ENCODE measurements around the gene ARHGAP27.
"Not testable (repeated sequence)": the region's sequence is repeated elsewhere in the genome, so short reads cannot be mapped to it uniquely, and the experiment has no call there.

Gene ARHGAP27

DNA sequence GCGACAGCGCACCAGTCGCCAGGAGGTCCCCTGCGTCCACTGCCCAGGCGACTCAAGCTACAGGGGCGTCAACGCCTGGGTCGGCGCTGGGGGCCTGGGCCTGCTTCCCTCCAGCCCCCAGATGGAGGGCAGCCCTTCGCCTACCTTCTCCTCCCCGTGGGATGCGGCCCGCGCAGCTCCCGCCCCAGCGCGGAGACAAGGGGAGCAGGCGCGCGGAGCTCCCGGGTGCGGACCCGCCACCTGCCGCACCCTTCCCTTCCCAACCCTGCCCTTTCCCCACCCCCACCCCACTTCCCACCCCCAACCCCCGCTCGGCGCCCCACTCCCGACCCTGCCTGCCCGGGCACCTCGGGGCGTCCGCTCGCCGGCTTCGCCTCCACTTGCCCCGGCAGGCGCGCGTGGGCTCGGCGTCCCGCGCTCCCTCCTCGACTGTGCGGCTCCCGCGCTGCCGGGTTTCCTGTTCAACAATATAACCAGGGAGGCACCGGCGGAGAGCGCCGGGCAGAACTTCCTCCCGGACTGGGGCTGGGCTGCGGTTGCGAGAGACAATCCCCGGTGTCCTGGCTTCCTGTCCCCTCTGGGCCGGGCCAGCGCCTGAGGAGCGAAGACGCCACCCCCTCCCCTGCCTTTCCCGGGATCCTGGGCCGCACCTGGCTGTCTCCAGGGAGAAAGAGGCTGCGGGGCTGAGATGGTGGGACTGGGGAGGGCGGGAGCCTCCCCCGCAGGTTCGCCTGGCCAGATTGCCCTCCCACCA is at the start of gene ARHGAP27:
Gene ARHGAP27, minus strand, starts transcription at position 466 of the 754 bp plus-strand sequence. CDS start 2,591 bp downstream, outside the sequence.
- no peak for DNase-seq (ENCODE audit: low read depth)

DNA sequence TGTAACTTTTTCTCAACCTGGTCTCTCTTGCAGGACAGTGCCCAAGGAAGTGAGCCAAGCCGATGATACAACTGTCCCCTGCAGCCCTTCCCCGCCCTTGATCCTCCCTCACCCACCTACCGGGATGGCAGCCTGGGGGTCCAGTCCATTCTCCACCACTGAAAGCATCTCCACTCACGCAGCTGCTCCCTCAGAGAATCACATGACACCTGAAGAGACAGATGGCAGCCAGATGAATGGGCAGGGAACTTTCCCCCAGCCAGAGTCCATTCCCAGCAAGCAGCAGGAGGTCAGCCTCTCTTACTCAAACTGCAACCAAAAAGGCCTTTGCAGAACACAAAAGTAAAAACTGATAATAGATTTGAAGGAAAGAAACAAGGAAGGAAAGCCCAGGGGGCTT is 49.6 kb upstream of the ARHGAP27 start:
- not testable (repeated sequence) for DNase-seq (ENCODE audit: low read depth)

DNA sequence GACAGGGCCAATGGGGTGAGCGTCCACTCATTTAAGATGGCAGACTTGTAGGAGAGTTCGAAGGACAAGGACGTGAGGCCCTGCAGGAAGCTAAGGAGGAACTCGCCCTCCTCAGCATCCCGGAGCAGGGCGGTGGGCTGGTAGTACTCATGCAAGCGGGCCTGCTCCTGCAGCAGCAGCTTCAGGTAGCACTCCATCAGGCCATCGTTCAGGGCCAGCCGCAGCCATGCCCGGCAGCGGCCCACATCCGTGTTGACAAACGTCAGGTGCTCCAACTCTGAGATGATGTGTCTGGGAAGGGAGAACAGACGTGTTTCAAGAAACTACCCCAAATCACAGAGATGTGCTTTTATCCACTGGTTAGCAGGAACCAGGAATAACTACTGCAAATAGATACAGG is 42.8 kb upstream of the ARHGAP27 start:
- DNase-seq (ENCODE audit: low read depth) = not testable (repeated sequence)

- DNase-seq (ENCODE audit: low read depth) = not testable (repeated sequence)
Observed at GRCh38 chr17:45472249-45472648, 39.6 kb upstream of the ARHGAP27 start.

DNA sequence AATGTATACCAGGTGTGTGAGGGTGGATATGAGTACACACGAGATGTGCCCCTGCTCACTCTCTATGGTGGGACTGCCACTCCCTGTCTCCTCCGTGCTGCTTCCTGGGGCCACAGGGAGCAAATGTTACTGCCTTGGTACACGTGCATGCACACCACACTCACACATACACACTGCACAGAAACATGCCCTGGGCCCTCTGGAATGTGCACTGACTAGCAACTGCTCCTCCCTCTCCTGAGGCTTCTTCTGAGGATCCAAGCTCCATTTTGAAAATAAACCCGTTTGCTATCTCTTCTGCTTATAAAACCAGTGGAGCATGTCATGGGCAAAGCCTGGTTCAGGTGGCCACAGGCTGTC is 36.5 kb upstream of the ARHGAP27 start:
- not testable (repeated sequence) for DNase-seq (ENCODE audit: low read depth)

- DNase-seq (ENCODE audit: low read depth) = not testable (repeated sequence)
Observed at GRCh38 chr17:45468293-45469203, 35.9 kb upstream of the ARHGAP27 start.

DNA sequence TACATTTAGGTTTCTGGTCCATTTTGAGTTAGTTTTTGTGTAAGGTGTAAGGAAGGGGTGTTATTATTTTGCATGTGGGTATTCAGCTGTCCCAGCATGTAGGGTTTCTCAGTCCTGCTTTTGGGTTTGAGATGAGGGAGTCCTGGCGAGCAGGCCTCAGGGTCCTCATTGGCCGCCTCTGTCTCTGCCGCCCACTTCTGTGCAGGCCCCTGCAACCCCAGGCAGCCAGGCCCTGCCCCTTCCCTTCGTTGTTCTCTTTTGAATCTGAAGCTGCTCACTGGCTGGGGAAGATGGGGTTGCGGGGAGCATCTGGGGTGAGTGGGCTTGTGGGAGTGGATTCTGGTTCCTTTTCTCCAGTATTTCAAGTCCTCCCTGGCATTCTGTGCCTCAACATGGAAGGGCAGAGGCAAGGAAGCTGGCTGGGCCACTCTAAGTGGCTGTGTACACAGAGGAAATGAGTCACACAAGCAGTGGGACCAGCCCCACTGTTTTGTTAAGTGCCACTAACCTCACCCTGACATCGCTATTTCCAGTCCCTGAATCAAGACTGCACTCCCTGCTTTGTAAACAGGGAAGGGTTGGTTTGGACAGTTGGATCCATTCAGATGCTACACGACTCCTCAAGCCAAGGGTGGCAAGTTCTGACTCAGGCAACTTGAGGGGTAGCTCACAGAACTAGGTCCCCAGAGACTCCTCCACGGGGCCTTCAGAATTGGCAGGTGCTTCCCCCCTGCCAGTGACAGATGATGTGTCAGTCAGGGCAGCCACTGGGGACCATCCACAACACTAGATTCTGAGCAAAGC is 29.1 kb upstream of the ARHGAP27 start:
- DNase-seq (ENCODE audit: low read depth) = not testable (repeated sequence)

DNA sequence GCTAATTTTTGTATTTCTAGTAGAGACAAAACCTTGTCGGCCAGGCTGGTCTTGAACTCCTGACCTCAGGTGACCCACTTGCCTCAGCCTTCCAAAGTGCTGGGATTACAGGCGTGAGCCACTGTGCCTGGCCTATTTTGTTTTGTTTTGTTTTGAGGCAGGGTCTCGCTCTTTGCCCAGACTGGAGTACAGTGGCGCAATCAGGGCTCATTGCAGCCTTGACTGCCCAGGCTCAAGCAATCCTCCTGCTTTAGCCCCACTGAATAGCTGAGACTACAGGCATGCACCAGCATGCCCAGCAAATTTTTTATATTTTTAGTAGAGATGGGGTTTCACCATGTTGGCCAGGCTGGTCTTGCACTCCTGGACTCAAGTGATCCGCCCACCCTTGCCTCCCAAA is 27.8 kb upstream of the ARHGAP27 start:
- DNase-seq (ENCODE audit: low read depth) = not testable (repeated sequence)

DNA sequence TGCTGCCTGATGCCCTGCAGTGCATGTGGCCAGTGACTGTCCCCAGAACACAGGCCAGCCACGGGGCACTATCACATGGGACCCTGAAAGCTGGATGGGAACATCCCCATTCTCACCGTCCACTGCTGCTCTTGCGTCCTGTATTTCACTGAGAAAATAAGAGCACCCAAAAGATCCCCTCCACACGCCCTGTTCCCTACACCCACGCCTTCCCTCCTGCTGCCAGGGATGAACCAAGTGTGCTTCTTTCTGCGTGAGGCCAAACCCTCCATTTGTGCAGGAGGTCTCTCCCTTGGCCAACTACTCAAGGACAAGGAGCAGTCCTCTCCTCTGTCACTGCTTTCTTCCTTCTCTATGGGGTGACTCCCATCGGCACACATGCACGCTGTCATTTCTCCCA is 21.7 kb upstream of the ARHGAP27 start:
- DNase-seq (ENCODE audit: low read depth) = not testable (repeated sequence)

GRCh38 chr17:45453731-45454130 is 21.1 kb upstream of the ARHGAP27 start:
- DNase-seq (ENCODE audit: low read depth) = not testable (repeated sequence)

GRCh38 chr17:45453225-45453534 is 20.5 kb upstream of the ARHGAP27 start:
- DNase-seq (ENCODE audit: low read depth) = not testable (repeated sequence)

GRCh38 chr17:45452329-45453224 is 19.9 kb upstream of the ARHGAP27 start:
- not testable (repeated sequence) for DNase-seq (ENCODE audit: low read depth)

DNA sequence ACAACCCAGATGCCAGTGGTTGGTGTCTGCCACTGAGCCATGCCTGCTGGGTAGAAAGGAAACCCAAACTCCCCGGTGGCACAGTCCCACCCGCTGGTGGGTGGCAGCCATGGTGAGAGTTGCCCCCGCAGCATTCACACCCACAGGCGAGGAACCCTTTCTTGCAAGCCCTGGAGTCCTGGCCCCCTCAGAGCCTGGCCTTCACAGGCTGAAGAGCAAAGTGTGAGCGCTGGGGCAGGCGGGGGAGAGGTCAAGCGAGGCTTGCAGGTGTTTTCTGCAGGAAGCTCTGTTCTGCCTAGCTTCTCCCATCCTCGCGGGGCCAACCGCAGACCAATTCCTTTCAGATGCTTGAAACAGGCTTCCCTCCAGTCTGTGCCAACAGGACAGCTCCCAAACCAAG is 19.0 kb upstream of the ARHGAP27 start:
- DNase-seq (ENCODE audit: low read depth) = not testable (repeated sequence)

DNA sequence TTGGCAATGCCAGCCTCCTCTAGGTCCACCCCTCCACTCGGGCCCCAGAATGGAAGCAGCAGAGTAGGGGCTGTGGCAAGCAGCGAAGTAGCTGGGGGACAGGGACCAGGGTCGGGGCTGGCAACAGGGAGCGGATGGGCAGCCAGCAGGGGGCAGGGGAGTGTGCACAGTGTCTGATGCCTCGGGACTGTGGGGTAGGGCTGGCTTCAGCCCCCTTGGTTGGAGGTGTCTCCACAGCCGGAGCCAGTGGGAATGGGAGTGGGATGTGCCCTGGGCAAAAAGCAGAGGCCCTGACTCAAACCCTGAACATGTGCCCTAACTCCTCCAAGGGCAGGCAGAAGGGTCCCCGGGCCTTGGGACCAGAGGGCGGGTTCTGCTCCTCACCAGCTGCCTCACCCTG is 18.5 kb upstream of the ARHGAP27 start:
- DNase-seq (ENCODE audit: low read depth) = no peak

DNA sequence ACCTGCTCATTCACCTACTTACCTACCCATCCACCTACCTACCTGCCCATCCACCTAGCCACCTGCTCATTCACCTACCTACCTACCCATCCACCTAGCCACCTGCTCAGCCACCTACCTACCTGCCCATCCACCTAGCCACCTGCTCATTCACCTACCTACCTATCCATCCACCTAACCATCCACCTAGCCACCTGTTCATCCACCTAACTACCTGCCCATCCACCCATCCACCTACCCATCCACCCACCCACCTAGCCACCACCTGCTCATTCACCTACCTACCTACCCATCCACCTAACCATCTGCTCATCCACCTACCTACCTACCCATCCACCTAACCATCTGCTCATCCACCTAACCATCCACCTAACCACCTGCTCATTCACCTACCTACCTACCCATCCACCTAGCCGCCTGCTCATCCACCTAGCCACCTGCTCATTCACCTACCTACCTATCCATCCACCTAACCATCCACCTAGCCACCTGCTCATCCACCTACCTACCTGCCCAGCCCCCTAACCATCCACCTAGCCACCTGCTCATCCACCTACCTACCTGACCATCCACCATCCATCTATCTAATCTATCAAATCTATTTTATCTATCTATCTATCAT is 17.1 kb upstream of the ARHGAP27 start:
- not testable (repeated sequence) for DNase-seq (ENCODE audit: low read depth)

DNA sequence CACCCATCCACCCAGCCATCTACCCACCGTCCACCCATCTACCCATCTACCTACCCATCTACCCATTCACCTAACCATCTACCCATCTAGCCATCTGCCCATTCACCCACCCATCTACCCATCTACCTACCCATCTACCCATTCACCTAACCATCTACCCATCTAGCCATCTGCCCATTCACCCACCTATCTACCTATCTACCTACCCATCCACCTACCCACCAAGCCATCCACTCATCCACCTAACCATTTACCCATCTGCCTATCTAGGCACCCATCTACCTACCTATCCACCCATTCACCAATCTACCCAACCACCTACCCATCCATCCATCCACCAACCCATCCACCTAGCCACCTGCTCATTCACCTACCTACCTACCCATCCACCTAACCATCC is 16.6 kb upstream of the ARHGAP27 start:
- DNase-seq (ENCODE audit: low read depth) = not testable (repeated sequence)

- not testable (repeated sequence) for DNase-seq (ENCODE audit: low read depth)
Observed at GRCh38 chr17:45448483-45448882, 15.8 kb upstream of the ARHGAP27 start.

- DNase-seq (ENCODE audit: low read depth) = not testable (repeated sequence)
Observed at GRCh38 chr17:45448066-45448465, 15.4 kb upstream of the ARHGAP27 start.

- DNase-seq (ENCODE audit: low read depth) = not testable (repeated sequence)
Observed at GRCh38 chr17:45447650-45448049, 15.0 kb upstream of the ARHGAP27 start.

GRCh38 chr17:45446872-45447625 is 14.4 kb upstream of the ARHGAP27 start:
- DNase-seq (ENCODE audit: low read depth) = not testable (repeated sequence)

Measured in activated gamma-delta T cell treated with anti-CD3 and anti-CD28 coated beads, Interleukin-2, amount 50 U/mL, for 16 hours (primary cell).